Activated CD8-positive, alpha-beta memory T cell treated with anti-CD3 and anti-CD28 coated beads for 36 hours (primary cell): ENCODE measurements around the gene PAIP2. TPM values are rescaled to one million over a fixed set of nuclear protein-coding genes. Genes with fewer than 3 reads are reported as not detected.
"Not testable (repeated sequence)": the region's sequence is repeated elsewhere in the genome, so short reads cannot be mapped to it uniquely, and the experiment has no call there.

ENCODE experiments used
- CTCF ChIA-PET: fragments of 350-600 bp; sonication (Branson Sonifier 250); formaldehyde crosslinking; loops from one replicate; lab custom pipeline; 2021; ENCODE audit warnings: antibody characterized with exemption; lab: Charles Lee
- POLR2A ChIA-PET: fragments of 350-600 bp; sonication (Branson Sonifier 250); formaldehyde crosslinking; loops from one replicate; lab custom pipeline; 2021; ENCODE audit warnings: antibody characterized with exemption; lab: Charles Lee
- total RNA-seq, 2 experiments: library from RNA; stranded (reverse); gene quantifications; one replicate each; pipeline ENCODE4 v1.2.3, GENCODE V29; 2021

Gene PAIP2
- total RNA-seq, 2 experiments from 2014 or later = 83.6 to 84.1 TPM

- CTCF ChIA-PET = interaction anchor here (0.9 to 2.0 kb wide), 6 partner anchors 9 to 183 kb away, joined by 3 to 7 read pairs (median 4); partner anchors contain the start of gene SPATA24
These were observed 53.3 kb downstream of the PAIP2 start, which contains the start of gene PROB1 for GRCh38 chr5:139394654-139395566. PROB1 (minus strand) TSS chr5:139395104; CDS start chr5:139395081, 23 bp downstream.

GRCh38 chr5:139395844-139396640 is 54.4 kb downstream of the PAIP2 start:
- ChIA-PET CTCF (interaction anchor here (0.7 to 2.0 kb wide), 4 partner anchors 10 to 182 kb away, joined by 3 to 8 read pairs (median 5); no protein-coding TSS in a partner anchor), POLR2A (interaction anchor here (0.6 to 1.2 kb wide), 3 partner anchors 54 to 315 kb away, joined by 3 read pairs; no protein-coding TSS in a partner anchor)

More at GRCh38 chr5:139394654-139395566, 53.3 kb downstream of the PAIP2 start, which contains the start of gene PROB1:
- POLR2A ChIA-PET = interaction anchor here (0.6 to 1.2 kb wide), 2 partner anchors 53 to 268 kb away, joined by 3 read pairs; no protein-coding TSS in a partner anchor

GRCh38 chr5:139396691-139397090 is 55.0 kb downstream of the PAIP2 start:
- CTCF ChIA-PET = interaction anchor here (1.7 to 2.0 kb wide), 2 partner anchors 10 to 26 kb away, joined by 7 to 8 read pairs; no protein-coding TSS in a partner anchor

GRCh38 chr5:139397921-139398320 is 56.3 kb downstream of the PAIP2 start:
- POLR2A ChIA-PET = no interaction called here

More at GRCh38 chr5:139396691-139397090, 55.0 kb downstream of the PAIP2 start:
- POLR2A ChIA-PET = no interaction called here

GRCh38 chr5:139399501-139400121 is 58.0 kb downstream of the PAIP2 start:
- POLR2A ChIA-PET = no interaction called here
- CTCF ChIA-PET = interaction anchor here (0.9 kb wide), 1 partner anchor 114 kb away, joined by 3 read pairs; no protein-coding TSS in a partner anchor

More at GRCh38 chr5:139397921-139398320, 56.3 kb downstream of the PAIP2 start:
- CTCF ChIA-PET = no interaction called here

GRCh38 chr5:139401546-139401945 is 59.9 kb downstream of the PAIP2 start:
- POLR2A ChIA-PET = interaction anchor here (0.6 to 0.7 kb wide), 2 partner anchors 59 to 145 kb away, joined by 3 read pairs; partner anchors contain the start of gene PAIP2
- CTCF ChIA-PET = interaction anchor here (1.0 to 3.9 kb wide), 5 partner anchors 9 to 54 kb away, joined by 3 to 23 read pairs (median 3); no protein-coding TSS in a partner anchor

- POLR2A ChIA-PET = interaction anchor here (1.2 kb wide), 2 partner anchors 61 to 158 kb away, joined by 3 to 4 read pairs; partner anchors contain the start of genes PAIP2 and UBE2D2
- CTCF ChIA-PET = interaction anchor here (0.7 to 3.9 kb wide), 7 partner anchors 11 to 231 kb away, joined by 3 to 23 read pairs (median 3); partner anchors contain the start of gene MZB1
These were observed 61.0 kb downstream of the PAIP2 start for GRCh38 chr5:139402561-139403158.

GRCh38 chr5:139403418-139403786 is 61.7 kb downstream of the PAIP2 start:
- ChIA-PET CTCF (interaction anchor here (0.8 to 3.9 kb wide), 4 partner anchors 9 to 135 kb away, joined by 3 to 23 read pairs (median 6); no protein-coding TSS in a partner anchor), POLR2A (interaction anchor here (0.6 to 1.5 kb wide), 6 partner anchors 12 to 158 kb away, joined by 3 to 8 read pairs (median 3); partner anchors contain the start of genes DNAJC18, PAIP2 and UBE2D2)

- ChIA-PET CTCF (interaction anchor here (0.6 to 3.9 kb wide), 5 partner anchors 10 to 168 kb away, joined by 3 to 23 read pairs (median 4); no protein-coding TSS in a partner anchor), POLR2A (interaction anchor here (0.6 to 1.5 kb wide), 6 partner anchors 12 to 157 kb away, joined by 3 to 8 read pairs (median 3); partner anchors contain the start of genes DNAJC18, PAIP2 and UBE2D2)
These were observed 62.3 kb downstream of the PAIP2 start, which contains the start of gene SPATA24 for GRCh38 chr5:139403787-139404483. SPATA24 (minus strand) TSS chr5:139404089; CDS start chr5:139404060, 29 bp downstream.

GRCh38 chr5:139404484-139404840 is 62.8 kb downstream of the PAIP2 start:
- CTCF ChIA-PET = interaction anchor here (0.6 to 3.9 kb wide), 4 partner anchors 9 to 167 kb away, joined by 3 to 23 read pairs (median 6); no protein-coding TSS in a partner anchor
- POLR2A ChIA-PET = interaction anchor here (0.9 to 1.5 kb wide), 3 partner anchors 13 to 78 kb away, joined by 3 to 8 read pairs (median 3); no protein-coding TSS in a partner anchor

- ChIA-PET CTCF (interaction anchor here (1.0 to 1.8 kb wide), 3 partner anchors 9 to 15 kb away, joined by 3 to 7 read pairs (median 5); no protein-coding TSS in a partner anchor), POLR2A (no interaction called here)
These were observed 65.3 kb downstream of the PAIP2 start for GRCh38 chr5:139406963-139407362.

GRCh38 chr5:139407517-139407916 is 65.9 kb downstream of the PAIP2 start:
- POLR2A ChIA-PET = no interaction called here
- CTCF ChIA-PET = interaction anchor here (1.8 kb wide), 1 partner anchor 12 kb away, joined by 7 read pairs; no protein-coding TSS in a partner anchor

- POLR2A ChIA-PET = no interaction called here
- CTCF ChIA-PET = interaction anchor here (1.8 kb wide), 1 partner anchor 14 kb away, joined by 4 read pairs; no protein-coding TSS in a partner anchor
These were observed 66.5 kb downstream of the PAIP2 start for GRCh38 chr5:139408191-139408590.

- CTCF ChIA-PET = interaction anchor here (1.8 kb wide), 1 partner anchor 15 kb away, joined by 4 read pairs; no protein-coding TSS in a partner anchor
- POLR2A ChIA-PET = not testable (repeated sequence)
These were observed 67.5 kb downstream of the PAIP2 start for GRCh38 chr5:139409116-139409515.

- POLR2A ChIA-PET = interaction anchor here (0.6 kb wide), 1 partner anchor 48 kb away, joined by 4 read pairs; no protein-coding TSS in a partner anchor
These were observed 68.7 kb downstream of the PAIP2 start for GRCh38 chr5:139410121-139410992.

More at GRCh38 chr5:139410121-139410992, 68.7 kb downstream of the PAIP2 start:
- CTCF ChIA-PET = interaction anchor here (0.8 to 1.8 kb wide), 3 partner anchors 12 to 150 kb away, joined by 3 to 5 read pairs (median 4); no protein-coding TSS in a partner anchor
